Measurements from ENCODE around the gene FRYL.
"Not testable (repeated sequence)": the region's sequence is repeated elsewhere in the genome, so short reads cannot be mapped to it uniquely, and the experiment has no call there.

The FRYL gene

DNA sequence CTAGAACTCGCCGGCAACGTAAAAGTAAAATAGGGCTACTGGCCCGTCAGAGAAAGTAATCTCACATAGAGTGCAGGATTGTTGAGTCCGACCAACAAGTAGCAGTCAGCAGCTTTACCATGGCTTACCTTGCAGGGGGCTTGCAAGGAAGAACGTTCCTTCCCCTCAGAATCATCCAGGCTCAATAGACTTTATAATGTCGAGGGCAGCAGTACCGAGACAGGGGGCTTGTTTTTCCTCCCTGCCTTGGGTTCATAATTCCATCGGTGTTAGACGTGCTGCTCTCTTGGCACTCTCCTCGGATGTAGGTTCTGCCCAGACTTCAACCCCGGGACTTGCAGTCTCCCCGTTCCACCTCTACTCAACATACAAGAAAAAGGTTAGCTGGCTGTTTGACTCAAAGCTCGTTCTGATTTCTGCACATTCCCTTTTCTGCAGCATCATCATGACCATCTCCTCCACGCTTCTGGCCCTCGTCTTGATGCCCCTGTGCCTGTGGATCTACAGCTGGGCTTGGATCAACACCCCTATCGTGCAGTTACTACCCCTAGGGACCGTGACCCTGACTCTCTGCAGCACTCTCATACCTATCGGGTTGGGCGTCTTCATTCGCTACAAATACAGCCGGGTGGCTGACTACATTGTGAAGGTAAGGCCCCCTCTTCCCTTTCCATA lies 295.4 kb downstream of the FRYL start:
- no peak for DNase-seq (ENCODE audit: low read depth)

DNA sequence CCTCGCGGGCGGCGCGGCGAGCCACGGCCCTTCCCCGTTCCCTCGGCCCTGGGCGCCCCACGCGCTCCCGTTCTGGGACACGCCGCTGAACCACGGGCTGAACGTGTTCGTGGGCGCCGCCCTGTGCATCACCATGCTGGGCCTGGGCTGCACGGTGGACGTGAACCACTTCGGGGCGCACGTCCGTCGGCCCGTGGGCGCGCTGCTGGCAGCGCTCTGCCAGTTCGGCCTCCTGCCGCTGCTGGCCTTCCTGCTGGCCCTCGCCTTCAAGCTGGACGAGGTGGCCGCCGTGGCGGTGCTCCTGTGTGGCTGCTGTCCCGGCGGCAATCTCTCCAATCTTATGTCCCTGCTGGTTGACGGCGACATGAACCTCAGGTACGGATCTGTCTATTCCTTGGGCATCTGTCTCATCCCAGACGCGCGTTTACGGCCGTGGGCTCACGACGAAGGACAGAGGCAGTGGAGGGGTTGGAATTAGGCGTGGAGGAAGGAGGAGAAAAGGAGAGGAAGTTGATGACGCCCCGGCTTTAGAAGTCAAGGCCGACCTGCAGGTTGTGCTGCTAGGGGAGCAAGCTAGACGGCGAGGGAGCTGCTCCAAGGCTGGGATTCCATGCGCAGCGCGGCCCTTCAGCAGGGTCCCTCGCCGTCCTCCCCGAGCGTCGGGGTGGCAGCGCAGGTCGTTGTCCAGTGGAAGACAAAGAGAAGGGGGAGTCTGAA lies 296.1 kb downstream of the FRYL start:
- no peak for DNase-seq (ENCODE audit: low read depth)

DNA sequence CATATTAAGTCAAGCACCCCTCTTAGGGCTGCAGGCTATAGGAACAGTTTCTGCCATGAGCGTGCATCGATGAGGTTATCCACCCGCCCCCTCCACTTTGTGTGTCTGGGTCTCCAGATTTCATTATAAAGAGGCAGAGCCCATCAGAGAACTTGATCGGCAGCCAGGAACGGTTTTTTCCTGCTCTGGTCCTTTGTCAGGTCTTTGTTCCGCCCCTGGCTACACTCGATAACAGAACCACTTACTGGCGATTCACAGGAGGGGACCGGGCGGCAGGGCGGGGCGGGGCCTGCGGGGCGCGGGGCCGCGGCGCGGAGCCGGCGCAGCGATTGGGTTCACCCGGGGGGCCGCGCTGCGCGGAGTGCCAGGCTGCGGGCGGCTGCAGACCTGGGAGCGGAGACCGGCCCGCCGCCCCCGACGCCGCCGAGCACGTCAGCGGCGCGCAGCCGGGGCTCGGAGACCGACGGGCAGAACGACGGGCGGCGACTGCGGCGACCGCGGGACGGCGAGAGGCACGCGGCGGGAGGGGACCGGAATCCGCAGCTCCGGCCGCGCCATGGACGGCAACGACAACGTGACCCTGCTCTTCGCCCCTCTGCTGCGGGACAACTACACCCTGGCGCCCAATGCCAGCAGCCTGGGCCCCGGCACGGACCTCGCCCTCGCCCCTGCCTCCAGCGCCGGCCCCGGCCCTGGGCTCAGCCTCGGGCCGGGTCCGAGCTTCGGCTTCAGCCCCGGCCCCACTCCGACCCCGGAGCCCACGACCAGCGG lies 296.9 kb downstream of the FRYL start, which contains the start of gene SLC10A4:
Gene SLC10A4, plus strand, starts transcription at position 338 of the 771 bp plus-strand sequence. Its CDS starts 219 bp downstream, at position 557.
- DNase-seq (ENCODE audit: low read depth): no peak

DNA sequence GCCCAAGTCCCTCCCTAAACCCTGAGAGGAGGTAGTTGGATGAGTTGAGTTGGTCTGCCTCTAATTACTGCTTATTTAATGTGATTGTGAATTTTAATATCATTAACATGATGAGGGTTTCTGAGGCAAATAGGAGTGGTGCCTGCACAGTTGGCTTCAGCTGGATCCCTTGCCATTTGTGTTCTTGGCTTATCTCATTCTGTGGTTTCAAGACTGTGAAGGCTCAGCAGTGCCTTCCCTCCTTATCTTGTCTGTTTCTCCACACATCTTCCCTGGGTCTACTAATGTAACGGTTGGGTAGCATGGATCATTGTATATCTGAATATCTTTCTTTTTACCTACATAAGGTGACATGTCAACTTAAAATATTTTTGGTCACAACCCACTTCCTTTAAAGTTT lies 298.5 kb downstream of the FRYL start:
- DNase-seq (ENCODE audit: low read depth): no peak

DNA sequence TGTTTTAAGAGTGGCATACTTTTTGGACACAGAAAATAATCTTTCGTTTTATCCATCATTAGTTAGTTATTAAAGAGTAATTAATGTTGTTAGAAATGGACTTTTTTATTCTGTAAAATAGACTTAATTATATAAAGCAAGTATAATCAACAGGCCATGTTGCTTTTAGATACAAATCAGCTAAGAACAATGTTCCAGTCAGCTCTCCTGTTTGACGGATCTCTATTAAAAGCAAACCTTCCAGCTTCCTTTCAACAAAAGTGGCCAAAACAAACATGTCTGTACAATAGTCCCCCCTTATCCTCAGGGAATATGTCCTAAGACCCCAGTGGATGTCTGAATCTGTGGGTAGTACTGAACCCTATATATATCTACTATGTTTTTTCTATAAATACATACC lies 301.8 kb downstream of the FRYL start:
- DNase-seq (ENCODE audit: low read depth): no peak

DNA sequence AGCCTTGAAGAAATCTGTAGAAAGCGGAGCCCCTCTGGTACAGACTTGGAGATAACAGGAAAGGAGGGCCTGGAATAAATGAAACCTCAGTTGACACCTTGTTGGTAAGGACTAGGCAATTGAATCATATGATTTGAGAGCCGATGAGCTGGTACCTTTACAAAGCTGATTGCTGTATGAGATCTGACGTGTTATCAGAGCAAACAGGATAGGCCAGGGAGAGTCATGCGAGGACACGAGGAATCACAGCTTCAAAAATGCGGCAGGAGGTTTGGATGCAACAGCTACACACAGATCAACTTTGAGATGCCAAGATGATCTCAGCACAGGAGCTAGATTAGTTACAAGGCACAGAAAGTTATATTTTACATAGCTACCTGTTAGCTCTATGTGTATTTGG lies 304.3 kb downstream of the FRYL start:
- no peak for DNase-seq (ENCODE audit: low read depth)

DNA sequence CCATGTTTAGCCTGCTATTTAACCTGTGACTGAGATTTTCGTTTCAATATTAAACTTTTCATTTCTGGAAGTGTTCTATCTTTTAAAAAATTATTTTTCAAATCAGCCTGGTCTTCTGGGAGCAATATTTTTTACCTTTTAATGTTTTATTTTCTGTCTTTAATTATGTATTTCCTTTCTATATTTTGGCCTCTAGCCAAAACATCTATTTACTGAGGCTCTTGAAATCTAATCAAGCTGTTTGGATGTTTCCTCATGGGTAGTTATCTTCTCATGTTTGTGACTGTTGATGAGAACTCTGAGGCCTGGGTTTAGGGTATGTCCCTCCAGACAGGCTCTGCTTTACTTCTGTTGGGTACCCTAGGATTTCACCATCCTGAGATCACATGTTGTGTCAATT lies 307.3 kb downstream of the FRYL start:
- DNase-seq (ENCODE audit: low read depth): no peak

DNA sequence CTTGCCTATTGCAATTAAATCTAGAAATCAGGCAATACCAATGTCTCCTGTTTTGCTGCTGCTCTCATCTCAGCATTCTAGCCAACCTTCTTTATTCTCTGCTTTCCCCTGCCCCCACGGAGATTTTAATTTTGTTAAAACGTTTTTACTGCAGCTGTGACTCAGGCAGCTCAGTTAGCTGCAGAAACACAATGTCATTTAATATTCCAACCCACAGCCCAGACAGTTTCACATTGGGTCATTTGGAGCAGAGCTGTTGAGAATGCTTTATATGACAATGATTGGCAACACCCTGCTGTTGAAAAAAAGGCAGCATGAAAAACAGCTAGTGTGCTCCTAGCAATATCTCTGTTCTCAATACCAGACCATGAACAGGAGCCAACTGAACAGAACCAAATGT lies 309.5 kb downstream of the FRYL start:
- no peak for DNase-seq (ENCODE audit: low read depth)

DNA sequence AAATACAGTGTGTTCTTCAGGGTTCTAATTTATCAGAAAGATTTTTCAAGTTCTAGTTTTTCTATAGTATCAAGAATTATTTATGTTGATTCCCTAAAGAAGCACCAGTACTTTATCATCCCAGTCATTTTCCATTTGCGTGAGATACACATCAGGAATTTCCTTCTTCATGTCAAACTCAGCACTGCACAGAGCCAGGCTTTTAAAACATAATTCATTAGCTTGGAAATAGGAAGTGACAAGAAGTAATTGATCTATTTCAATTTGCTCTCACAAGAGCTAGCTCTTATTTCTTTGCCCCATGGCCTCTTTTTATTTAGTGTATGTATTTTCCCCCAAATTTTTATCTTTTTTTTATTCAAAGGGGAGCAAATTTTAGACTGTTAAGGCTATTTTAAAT lies 309.9 kb downstream of the FRYL start:
- DNase-seq (ENCODE audit: low read depth): no peak

DNA sequence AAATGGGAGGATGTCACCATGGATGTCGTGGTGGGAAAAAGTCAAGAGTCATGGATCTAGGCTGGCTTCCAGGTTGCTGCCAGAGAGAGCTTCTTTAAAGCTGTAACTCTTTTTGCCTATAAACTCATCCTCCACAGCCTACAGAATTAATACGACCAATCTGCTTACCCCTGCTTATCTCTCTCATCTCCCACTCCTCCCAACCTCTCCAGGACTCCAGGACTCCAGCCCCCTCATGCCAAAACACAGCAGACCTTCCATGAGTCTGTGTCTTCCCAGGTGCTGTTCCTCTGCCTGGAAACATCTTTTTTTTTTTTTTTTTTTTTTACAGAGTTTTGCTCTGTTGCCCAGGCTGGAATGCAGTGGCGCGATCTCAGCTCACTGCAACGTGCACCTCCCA lies 312.2 kb downstream of the FRYL start:
- DNase-seq (ENCODE audit: low read depth): no peak

DNA sequence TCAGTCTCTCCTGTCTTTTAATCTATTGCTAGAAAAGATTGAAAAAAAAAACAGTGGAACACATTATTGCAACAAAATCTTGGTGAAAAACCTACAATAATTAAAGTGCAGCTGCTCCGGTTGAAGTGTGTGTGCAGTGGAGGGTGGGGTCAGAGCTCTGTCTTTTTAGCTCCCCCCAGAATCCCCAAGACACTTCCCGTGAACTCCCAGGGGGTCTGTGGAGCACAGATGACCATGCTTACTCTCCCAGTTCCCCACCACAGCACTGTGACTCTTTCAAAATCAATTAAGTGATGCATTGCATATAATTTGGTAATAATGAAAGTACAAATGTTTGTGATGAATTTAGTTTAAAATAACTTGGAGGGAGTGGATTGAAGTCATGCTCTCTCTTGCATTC lies 312.6 kb downstream of the FRYL start:
- no peak for DNase-seq (ENCODE audit: low read depth)

DNA sequence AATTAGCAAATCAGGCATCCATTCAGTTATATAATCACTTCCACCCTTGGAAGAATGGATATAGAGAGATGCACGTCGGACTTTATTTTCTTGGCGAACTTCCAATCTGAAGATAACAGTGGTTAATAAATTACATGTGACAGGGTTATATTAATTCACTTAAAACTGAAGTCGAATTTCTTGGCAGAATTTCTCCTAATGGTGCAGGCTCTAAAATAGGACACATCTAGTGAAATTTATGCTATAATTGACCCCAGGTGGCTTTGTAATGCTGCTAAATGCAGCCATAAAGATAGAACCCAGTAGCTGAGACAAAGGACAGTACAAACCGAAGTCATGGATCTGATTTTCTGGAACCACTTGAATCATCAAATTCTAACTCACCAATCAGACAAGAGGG lies 317.7 kb downstream of the FRYL start:
- DNase-seq (ENCODE audit: low read depth): peak; percentile 8

DNA sequence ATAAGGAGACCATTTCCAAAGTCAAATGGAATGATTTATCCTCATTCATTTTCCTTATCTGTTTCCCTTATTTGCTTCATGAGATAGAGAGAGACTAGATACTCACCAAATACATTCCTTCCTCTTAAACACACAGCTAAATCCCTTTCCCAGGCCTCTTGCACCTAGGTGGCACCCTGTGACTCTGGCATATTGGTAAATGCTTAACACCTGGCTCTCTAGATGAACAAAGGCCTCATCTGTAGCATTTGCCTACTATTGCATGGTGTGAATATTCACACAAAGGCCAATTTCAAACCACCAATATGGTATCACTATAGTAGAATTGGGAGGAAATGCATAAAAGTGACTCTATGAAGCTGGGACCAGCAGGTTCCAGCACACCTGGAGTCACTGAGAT lies 319.1 kb downstream of the FRYL start:
- DNase-seq (ENCODE audit: low read depth): no peak

DNA sequence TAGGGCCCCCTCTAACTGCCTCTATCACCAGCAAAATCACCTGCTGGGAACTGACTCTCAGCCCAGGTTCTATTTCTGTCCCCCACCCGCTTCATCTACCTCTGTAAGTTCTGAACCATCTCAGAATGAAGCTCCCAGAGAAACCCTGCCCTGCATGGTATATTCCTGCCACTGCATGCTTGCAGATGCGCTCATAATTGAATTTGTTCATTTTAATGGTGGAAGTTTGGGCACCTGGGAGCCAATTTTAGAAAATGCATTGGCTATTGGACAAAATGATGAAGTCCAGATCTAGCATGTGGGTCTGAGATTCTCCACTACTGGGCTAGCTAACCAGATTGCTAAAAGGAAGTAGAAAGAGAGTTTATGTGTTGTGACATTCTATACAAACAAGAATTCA lies 325.5 kb downstream of the FRYL start:
- DNase-seq (ENCODE audit: low read depth): no peak

DNA sequence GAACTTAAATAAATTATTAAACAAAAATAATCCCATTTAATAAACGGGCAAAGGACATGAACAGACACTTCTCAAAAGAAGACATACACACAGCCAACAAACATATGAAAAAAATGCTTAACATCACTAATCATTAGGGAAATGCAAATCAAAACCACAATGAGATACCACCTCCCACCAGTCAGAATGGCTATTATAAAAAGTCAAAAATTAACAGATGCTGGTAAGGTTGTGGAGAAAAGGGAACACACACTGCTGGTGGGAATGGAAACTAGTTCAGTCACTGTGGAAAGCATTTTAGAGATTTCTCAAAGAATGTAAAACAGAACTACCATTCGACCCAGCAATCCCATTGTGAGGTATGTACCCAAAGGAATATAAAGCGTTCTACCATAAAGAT lies 328.4 kb downstream of the FRYL start:
- DNase-seq (ENCODE audit: low read depth): not testable (repeated sequence)

DNA sequence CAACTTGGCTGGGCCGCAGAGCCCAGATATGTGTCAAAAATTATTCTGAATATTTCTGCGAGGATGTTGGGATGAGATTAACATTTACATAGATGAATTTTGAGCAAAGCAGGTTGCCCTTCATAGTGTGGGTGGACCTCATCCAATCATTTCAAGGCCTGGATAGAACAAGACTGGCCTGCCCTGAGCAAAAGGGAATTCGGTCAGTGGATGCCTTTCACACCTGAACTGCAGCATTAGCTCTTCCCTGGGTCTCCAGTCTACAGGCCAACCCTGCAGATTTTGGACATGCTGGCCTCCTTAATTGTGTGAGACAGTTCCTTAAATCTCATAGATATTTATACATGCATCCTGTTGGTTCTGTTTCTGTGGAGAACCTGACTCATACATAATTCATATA lies 329.3 kb downstream of the FRYL start:
- DNase-seq (ENCODE audit: low read depth): no peak

DNA sequence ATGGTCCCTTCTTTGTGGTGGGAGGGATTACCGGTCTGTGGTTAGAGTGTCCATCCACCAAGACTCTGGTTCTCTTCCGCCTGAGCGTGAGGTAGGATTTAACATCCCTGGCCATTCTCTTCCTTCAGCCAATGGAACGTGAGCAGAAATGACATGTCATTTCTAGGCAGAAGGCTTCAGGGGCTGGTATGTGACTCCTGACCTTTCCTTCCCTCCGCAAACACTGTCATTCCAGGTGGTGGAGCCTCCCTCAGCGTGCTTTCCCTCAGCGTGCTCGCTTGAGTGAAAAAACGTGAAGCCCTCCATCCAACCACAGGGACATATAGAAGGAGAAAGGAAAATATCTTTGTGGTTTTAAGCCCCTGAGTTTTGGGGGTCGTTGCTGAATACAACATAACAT lies 330.9 kb downstream of the FRYL start:
- DNase-seq (ENCODE audit: low read depth): no peak

Data from fibroblast of gingiva (primary cell).